ENCODE data around the gene ZNF846. TPM values are rescaled to one million over a fixed set of nuclear protein-coding genes. Genes with fewer than 3 reads are reported as not detected.

ZNF846 gene
- 45.4 TPM for total RNA-seq

GRCh38 chr19:9768175-9769112 is at the start of gene ZNF846:
Gene ZNF846 (minus strand): TSS chr19:9768738. CDS start chr19:9764950, 3,788 bp downstream.

Other genes with a start within 250 kb of the ZNF846 start
- 22.2 TPM for gene ZNF426, start 230.1 kb downstream of the ZNF846 start, total RNA-seq
- 80.4 TPM for gene ZNF121, start 184.2 kb downstream of the ZNF846 start, total RNA-seq
- gene ZNF561, start 147.5 kb downstream of the ZNF846 start, total RNA-seq, result 63.2 TPM
- 85.1 TPM for gene ZNF562, start 93.6 kb downstream of the ZNF846 start, total RNA-seq
- 17.5 TPM for gene FBXL12, start 50.3 kb upstream of the ZNF846 start, total RNA-seq
- gene UBL5, start 59.2 kb upstream of the ZNF846 start, total RNA-seq, result 112 TPM
- gene PIN1, start 66.6 kb upstream of the ZNF846 start, total RNA-seq, result 67.0 TPM
- gene OLFM2, start 167.8 kb upstream of the ZNF846 start, total RNA-seq, result 153 TPM
- 1.3 TPM for gene COL5A3, start 241.8 kb upstream of the ZNF846 start, total RNA-seq
- not detected for gene RDH8, start 244.7 kb upstream of the ZNF846 start, total RNA-seq

Measured in parietal lobe (tissue), 1 donor.